ENCODE results near the gene STAMBPL1.

Gene STAMBPL1

GRCh38 chr10:88879534-88880281 lies at the start of gene STAMBPL1:
Gene STAMBPL1, plus strand, starts transcription at chr10:88880245. Its CDS starts 21,464 bp downstream, at chr10:88901709.
- no peak for DNase-seq (ENCODE audit: low spot score)
- TF ChIP-seq, protein P1, sequence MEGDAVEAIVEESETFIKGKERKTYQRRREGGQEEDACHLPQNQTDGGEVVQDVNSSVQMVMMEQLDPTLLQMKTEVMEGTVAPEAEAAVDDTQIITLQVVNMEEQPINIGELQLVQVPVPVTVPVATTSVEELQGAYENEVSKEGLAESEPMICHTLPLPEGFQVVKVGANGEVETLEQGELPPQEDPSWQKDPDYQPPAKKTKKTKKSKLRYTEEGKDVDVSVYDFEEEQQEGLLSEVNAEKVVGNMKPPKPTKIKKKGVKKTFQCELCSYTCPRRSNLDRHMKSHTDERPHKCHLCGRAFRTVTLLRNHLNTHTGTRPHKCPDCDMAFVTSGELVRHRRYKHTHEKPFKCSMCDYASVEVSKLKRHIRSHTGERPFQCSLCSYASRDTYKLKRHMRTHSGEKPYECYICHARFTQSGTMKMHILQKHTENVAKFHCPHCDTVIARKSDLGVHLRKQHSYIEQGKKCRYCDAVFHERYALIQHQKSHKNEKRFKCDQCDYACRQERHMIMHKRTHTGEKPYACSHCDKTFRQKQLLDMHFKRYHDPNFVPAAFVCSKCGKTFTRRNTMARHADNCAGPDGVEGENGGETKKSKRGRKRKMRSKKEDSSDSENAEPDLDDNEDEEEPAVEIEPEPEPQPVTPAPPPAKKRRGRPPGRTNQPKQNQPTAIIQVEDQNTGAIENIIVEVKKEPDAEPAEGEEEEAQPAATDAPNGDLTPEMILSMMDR (IDR thresholded peaks at IDR 0.05; ENCODE audit: extremely low read depth, insufficient read depth, missing control alignments) = no peak
- in situ Hi-C loops (cut with MboI; ENCODE audit: low pct_unique_long_range_greater_than_20kb, low sequenced_read_pairs, unreplicated experiment) = no loop called here

DNA sequence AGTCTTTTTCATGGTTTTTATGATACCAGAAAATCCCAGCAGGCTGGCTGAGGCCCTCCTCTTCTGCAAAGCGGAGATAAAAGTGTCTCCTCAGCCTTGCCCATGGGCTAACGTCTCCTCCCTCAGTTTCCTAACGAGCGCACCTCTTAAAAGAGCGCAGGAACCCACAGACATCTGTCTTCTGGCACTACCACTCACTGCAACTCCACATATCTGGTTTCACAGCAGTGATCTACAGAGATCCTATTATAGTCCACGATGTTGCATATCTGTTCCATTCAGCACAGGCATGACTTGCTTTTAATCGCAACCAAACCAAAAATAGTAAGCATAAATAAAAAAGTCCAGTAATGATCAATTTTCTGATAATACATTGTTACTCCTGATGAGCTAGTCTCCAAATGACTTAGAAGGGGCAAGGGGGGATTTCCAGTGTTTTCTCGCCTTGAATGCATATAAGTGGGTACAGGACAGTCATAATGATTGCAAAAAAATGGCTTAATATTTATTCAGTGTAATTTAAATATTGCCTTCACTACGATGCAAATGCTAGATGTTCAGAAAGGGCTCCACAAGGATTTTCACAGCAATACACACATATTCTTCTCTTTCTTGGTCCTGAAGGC lies 49.3 kb upstream of the STAMBPL1 start:
- no peak for DNase-seq (ENCODE audit: low spot score)
- TF ChIP-seq, protein P1 (IDR thresholded peaks at IDR 0.05; ENCODE audit: extremely low read depth, insufficient read depth, missing control alignments) = no peak
- in situ Hi-C loops (cut with MboI; ENCODE audit: low pct_unique_long_range_greater_than_20kb, low sequenced_read_pairs, unreplicated experiment) = loop anchor here (10.0 kb wide), 1 partner anchor 384 kb away; no protein-coding TSS in a partner anchor

DNA sequence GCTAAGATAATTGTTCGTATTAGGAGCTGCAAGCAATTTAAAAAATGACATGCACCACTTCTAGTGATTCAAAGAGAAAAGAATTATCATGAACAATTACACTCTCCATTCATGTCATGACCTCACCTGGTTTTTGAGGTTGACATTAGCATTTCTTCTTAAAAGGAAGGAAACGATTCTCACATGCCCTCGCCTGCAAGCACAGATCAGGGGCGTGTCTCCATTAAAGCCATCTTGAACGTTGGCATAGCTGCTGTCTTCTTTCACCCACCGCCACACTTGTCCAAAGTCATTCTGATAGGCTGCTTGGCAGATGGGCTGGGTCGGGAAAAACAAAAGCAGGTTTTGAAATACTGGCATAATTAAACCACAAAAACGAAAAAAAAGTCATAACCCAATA lies 48.3 kb upstream of the STAMBPL1 start:
- no peak for DNase-seq (ENCODE audit: low spot score)
- in situ Hi-C loops (cut with MboI; ENCODE audit: low pct_unique_long_range_greater_than_20kb, low sequenced_read_pairs, unreplicated experiment) = loop anchor here (10.0 kb wide), 1 partner anchor 383 kb away; no protein-coding TSS in a partner anchor
- TF ChIP-seq, protein P1 (IDR thresholded peaks at IDR 0.05; ENCODE audit: extremely low read depth, insufficient read depth, missing control alignments) = no peak

DNA sequence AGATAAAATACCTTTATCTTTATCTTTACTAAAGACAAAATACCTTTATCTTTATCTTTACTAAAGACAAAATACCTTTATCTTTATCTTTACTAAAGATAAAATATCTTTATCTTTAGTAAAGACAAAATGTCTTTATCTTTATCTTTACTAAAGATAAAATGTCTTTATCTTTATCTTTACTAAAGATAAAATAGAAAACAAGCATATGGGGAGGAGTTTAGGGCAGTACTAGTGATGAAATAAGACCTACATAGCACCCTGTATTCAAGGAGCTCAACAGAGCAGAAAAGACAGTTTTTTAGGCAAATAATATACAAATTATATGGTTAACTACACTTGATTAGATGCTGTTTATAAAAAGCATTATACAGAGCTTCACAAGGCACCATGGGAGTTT lies 47.7 kb upstream of the STAMBPL1 start:
- TF ChIP-seq, protein P1 (IDR thresholded peaks at IDR 0.05; ENCODE audit: extremely low read depth, insufficient read depth, missing control alignments) = no peak
- DNase-seq (ENCODE audit: low spot score) = no peak
- in situ Hi-C loops (cut with MboI; ENCODE audit: low pct_unique_long_range_greater_than_20kb, low sequenced_read_pairs, unreplicated experiment) = loop anchor here (10.0 kb wide), 1 partner anchor 382 kb away; no protein-coding TSS in a partner anchor

DNA sequence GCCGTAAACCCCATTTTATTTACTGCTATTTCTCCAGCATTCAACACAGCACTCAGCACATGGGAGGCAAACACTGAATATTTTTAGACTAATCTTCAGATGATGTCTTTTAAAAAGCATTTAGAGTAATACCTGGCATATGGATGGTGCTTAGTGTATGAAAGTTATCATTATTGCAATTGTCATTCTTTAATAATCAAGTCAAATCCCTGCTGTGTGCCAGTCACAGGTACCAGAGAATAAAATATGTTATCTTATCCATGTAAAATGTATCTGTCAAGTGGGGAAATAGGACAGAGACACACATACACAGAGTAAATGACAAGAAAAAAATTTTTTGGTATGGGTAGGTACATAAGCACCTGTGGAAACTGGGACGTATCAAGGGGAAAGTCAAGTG lies 46.9 kb upstream of the STAMBPL1 start:
- TF ChIP-seq, protein P1 (IDR thresholded peaks at IDR 0.05; ENCODE audit: extremely low read depth, insufficient read depth, missing control alignments) = no peak
- DNase-seq (ENCODE audit: low spot score) = no peak
- in situ Hi-C loops (cut with MboI; ENCODE audit: low pct_unique_long_range_greater_than_20kb, low sequenced_read_pairs, unreplicated experiment) = loop anchor here (10.0 kb wide), 1 partner anchor 382 kb away; no protein-coding TSS in a partner anchor

GRCh38 chr10:88833723-88834122 lies 46.3 kb upstream of the STAMBPL1 start:
- no peak for DNase-seq (ENCODE audit: low spot score)
- in situ Hi-C loops (cut with MboI; ENCODE audit: low pct_unique_long_range_greater_than_20kb, low sequenced_read_pairs, unreplicated experiment) = loop anchor here (10.0 kb wide), 1 partner anchor 381 kb away; no protein-coding TSS in a partner anchor
- TF ChIP-seq, protein P1 (IDR thresholded peaks at IDR 0.05; ENCODE audit: extremely low read depth, insufficient read depth, missing control alignments) = no peak
